Measurements from ENCODE around the gene C10orf120. TPM values are rescaled to one million over a fixed set of nuclear protein-coding genes. Genes with fewer than 3 reads are reported as not detected.

The C10orf120 gene
- polyA plus RNA-seq, 2 of the 4 experiments (the other 2 are of a cell fraction) = not detected

DNA sequence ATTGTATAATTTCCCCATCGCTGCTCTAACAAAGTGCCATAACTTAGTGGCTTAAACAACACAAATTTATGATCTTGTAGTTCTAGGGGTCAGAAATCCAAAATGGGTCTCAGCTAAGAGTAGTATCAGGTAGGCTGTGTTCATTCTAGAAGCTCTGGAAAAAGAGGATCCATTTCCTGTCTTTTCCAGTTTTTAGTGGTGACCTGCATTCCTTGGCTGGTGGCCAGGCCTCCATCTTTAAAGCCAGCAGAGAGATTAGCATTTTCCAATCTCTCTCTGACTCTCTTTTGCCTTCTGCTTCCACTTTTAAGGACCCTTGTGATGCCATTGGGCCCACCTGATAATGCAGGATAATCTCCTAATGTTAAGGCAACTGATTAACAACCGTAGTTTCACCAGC, 41.0 kb upstream of the C10orf120 start:
- POLR2A ChIA-PET = no interaction called here
- no peaks in the 10 kb centered on the region for H3K9me3 ChIP-seq
- H3K4me2 ChIP-seq = no peak overlapping the region
- no peaks in the 10 kb centered on the region for H3K4me1 ChIP-seq
- no peak for DNase-seq (ENCODE audit: low read depth in 1 of 2, low spot score in 1 of 2)
- no peak for TF ChIP-seq NPAS2 (CRISPR knock-in tag; IDR thresholded peaks at IDR 0.05; ENCODE audit: borderline replicate concordance)
- no peak for TF ChIP-seq MYC (IDR thresholded peaks at IDR 0.05; ENCODE audit: borderline replicate concordance, low read length)
- no peak for TF ChIP-seq EP300 (IDR thresholded peaks at IDR 0.05)
- no peak for TF ChIP-seq MAZ (IDR thresholded peaks at IDR 0.05; ENCODE audit: borderline replicate concordance, low read depth, low read length)
- TF ChIP-seq SREBF2 (IDR thresholded peaks at IDR 0.05) = no peak
- no peak for TF ChIP-seq JUN (IDR thresholded peaks at IDR 0.05)
- TF ChIP-seq CHD2 (IDR thresholded peaks at IDR 0.05; ENCODE audit: low read length, partially characterized antibody) = no peak
- no peak for TF ChIP-seq ZC3H11A (IDR thresholded peaks at IDR 0.05)
- TF ChIP-seq, protein P1, sequence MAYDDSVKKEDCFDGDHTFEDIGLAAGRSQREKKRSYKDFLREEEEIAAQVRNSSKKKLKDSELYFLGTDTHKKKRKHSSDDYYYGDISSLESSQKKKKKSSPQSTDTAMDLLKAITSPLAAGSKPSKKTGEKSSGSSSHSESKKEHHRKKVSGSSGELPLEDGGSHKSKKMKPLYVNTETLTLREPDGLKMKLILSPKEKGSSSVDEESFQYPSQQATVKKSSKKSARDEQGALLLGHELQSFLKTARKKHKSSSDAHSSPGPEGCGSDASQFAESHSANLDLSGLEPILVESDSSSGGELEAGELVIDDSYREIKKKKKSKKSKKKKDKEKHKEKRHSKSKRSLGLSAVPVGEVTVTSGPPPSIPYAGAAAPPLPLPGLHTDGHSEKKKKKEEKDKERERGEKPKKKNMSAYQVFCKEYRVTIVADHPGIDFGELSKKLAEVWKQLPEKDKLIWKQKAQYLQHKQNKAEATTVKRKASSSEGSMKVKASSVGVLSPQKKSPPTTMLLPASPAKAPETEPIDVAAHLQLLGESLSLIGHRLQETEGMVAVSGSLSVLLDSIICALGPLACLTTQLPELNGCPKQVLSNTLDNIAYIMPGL (CRISPR knock-in tag; IDR thresholded peaks at IDR 0.05; ENCODE audit: borderline replicate concordance) = no peak
- TF ChIP-seq JUNB (IDR thresholded peaks at IDR 0.05) = no peak
- no peak for TF ChIP-seq EHF (CRISPR knock-in tag; IDR thresholded peaks at IDR 0.05)
- no peak for TF ChIP-seq FOSB (CRISPR knock-in tag; IDR thresholded peaks at IDR 0.05)
- TF ChIP-seq ZFP36 (IDR thresholded peaks at IDR 0.05; ENCODE audit: borderline replicate concordance, partially characterized antibody) = no peak
- no peak for TF ChIP-seq EHMT2 (IDR thresholded peaks at IDR 0.05; ENCODE audit: low read depth)
- no peak for TF ChIP-seq FOSL2 (IDR thresholded peaks at IDR 0.05)
- TF ChIP-seq FOSL2 (CRISPR knock-in tag; IDR thresholded peaks at IDR 0.05) = no peak
- TF ChIP-seq NFE2L2 (conservative IDR thresholded peaks at IDR 0.05; ENCODE audit: low read length) = no peak
- TF ChIP-seq RNF2 (IDR thresholded peaks at IDR 0.05; ENCODE audit: borderline replicate concordance, low read depth) = no peak
- TF ChIP-seq MAFK (IDR thresholded peaks at IDR 0.05; ENCODE audit: partially characterized antibody) = no peak
- FAIRE-seq = no peak
- ATAC-seq = no peak
- no peak overlapping the region for H3K4me3 ChIP-seq
- CTCF ChIA-PET = no interaction called here
- 30% methylated on average over 2 of the region's 2 CpGs for WGBS (ENCODE audit: missing lambda C conversion rate)
- no peak overlapping the region for H3K27ac ChIP-seq

DNA sequence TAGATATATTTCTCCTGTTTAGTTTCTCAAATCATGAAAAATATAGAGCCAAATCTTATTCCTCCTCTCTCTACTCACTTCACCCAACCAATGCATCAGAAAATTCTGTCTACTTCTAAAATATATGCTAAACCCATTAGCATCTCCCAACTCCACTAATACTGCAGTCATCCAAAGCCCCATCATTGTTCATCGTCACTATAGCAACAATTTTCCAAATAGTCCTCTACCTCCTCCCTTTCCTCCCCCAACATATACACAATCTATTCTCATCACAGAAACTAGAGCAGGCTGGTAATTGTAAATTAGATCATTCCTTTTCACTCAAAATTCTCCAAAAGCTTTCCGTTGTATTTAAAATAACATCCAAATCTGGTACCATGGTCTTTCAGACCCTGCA, 38.4 kb upstream of the C10orf120 start:
- CTCF ChIA-PET = no interaction called here
- ATAC-seq = no peak

More for the DNA sequence above, 38.4 kb upstream of the C10orf120 start:
- no peak overlapping the region for H3K4me2 ChIP-seq
- H3K4me3 ChIP-seq = no peak overlapping the region
- no peak for TF ChIP-seq KDM1A (IDR thresholded peaks at IDR 0.05; ENCODE audit: low read depth)
- no peak for TF ChIP-seq TP53 (CRISPR knock-in tag; IDR thresholded peaks at IDR 0.05)
- TF ChIP-seq, protein P2, sequence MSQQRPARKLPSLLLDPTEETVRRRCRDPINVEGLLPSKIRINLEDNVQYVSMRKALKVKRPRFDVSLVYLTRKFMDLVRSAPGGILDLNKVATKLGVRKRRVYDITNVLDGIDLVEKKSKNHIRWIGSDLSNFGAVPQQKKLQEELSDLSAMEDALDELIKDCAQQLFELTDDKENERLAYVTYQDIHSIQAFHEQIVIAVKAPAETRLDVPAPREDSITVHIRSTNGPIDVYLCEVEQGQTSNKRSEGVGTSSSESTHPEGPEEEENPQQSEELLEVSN (IDR thresholded peaks at IDR 0.05; ENCODE audit: borderline replicate concordance, low read depth) = no peak
- TF ChIP-seq CBX2 (IDR thresholded peaks at IDR 0.05; ENCODE audit: borderline replicate concordance, low read depth) = no peak
- no peak for TF ChIP-seq HOXB13 (CRISPR knock-in tag; IDR thresholded peaks at IDR 0.05; ENCODE audit: low read depth)
- no peak for TF ChIP-seq JUNB (IDR thresholded peaks at IDR 0.05)
- TF ChIP-seq EP300 (IDR thresholded peaks at IDR 0.05) = no peak
- no peak for TF ChIP-seq RAD21 (conservative IDR thresholded peaks at IDR 0.05 in 1 of 2, IDR thresholded peaks at IDR 0.05 in 1 of 2)
- no peak for TF ChIP-seq POLR2AphosphoS2 (conservative IDR thresholded peaks at IDR 0.05; ENCODE audit: low read length)
- no peak for TF ChIP-seq RFX5 (IDR thresholded peaks at IDR 0.05)
- no peak for TF ChIP-seq HES2 (IDR thresholded peaks at IDR 0.05)
- no peak for TF ChIP-seq NFE2L2 (conservative IDR thresholded peaks at IDR 0.05; ENCODE audit: low read length)
- no peak for TF ChIP-seq HDAC2 (IDR thresholded peaks at IDR 0.05)
- no peak for TF ChIP-seq MAX (IDR thresholded peaks at IDR 0.05)
- TF ChIP-seq ZC3H11A (IDR thresholded peaks at IDR 0.05) = no peak
- no peak for TF ChIP-seq CBX8 (IDR thresholded peaks at IDR 0.05)
- TF ChIP-seq, protein P3, sequence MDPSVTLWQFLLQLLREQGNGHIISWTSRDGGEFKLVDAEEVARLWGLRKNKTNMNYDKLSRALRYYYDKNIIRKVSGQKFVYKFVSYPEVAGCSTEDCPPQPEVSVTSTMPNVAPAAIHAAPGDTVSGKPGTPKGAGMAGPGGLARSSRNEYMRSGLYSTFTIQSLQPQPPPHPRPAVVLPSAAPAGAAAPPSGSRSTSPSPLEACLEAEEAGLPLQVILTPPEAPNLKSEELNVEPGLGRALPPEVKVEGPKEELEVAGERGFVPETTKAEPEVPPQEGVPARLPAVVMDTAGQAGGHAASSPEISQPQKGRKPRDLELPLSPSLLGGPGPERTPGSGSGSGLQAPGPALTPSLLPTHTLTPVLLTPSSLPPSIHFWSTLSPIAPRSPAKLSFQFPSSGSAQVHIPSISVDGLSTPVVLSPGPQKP (IDR thresholded peaks at IDR 0.05; ENCODE audit: low read depth, low read length) = no peak
- no peak for TF ChIP-seq POLR2A (IDR thresholded peaks at IDR 0.05; ENCODE audit: low read length)
- WGBS (ENCODE audit: missing lambda C conversion rate) = 72% methylated on average over 2 of the region's 2 CpGs
- DNase-seq (ENCODE audit: low read depth in 1 of 2, low spot score in 1 of 2) = no peak
- POLR2A ChIA-PET = no interaction called here
- no peaks in the 10 kb centered on the region for H3K4me1 ChIP-seq
- no peaks in the 10 kb centered on the region for H3K9me3 ChIP-seq
- no peak for FAIRE-seq
- no peak overlapping the region for H3K27ac ChIP-seq

All from A549 (cell line).